DND-41 (cell line): Measurements from ENCODE around the gene CDK16.

Experiments used
- ATAC-seq: fragments of 200-7000 bp; cut with Tn5 transposase; 3 replicates; pipeline ENCODE4 v1.9.1; 2021; ENCODE audit warnings: low read depth; ENCODE audit not compliant: insufficient read depth
- DNase-seq: peaks from one replicate; pipeline ENCODE4 v3.0.0-alpha.2; 2020
- H2AFZ ChIP-seq: 2 replicates; pipeline ENCODE4 v1.6.0; 2012; ENCODE audit warnings: low read depth, low read length
- H3K27ac ChIP-seq: 2 replicates; pipeline ENCODE4 v1.5.1; 2012; ENCODE audit warnings: low read length, inconsistent platforms
- H3K27me3 ChIP-seq: fragments of 200-600 bp; sonication (generic); 2 replicates; pipeline ENCODE4 v1.6.0; 2012; ENCODE audit warnings: low read length, mild to moderate bottlenecking, inconsistent platforms; ENCODE audit not compliant: insufficient read depth, poor library complexity
- H3K36me3 ChIP-seq: 2 replicates; pipeline ENCODE4 v1.5.1; 2012; ENCODE audit warnings: low read length, inconsistent platforms; ENCODE audit not compliant: insufficient read depth
- H3K4me1 ChIP-seq: 2 replicates; pipeline ENCODE4 v1.5.1; 2012; ENCODE audit warnings: mild to moderate bottlenecking, low read length; ENCODE audit not compliant: insufficient read depth
- H3K4me2 ChIP-seq: 2 replicates; pipeline ENCODE4 v1.6.0; 2012; ENCODE audit warnings: mild to moderate bottlenecking, moderate library complexity, low read length, inconsistent platforms; ENCODE audit not compliant: insufficient read depth
- H3K4me3 ChIP-seq, 2 experiments: fragments of 200-600 bp in 1 of 2; shearing (Covaris generic) in 1 of 2; 2 replicates each; pipeline ENCODE4 v1.5.1; 2012 to 2016; ENCODE audit warnings: inconsistent platforms in 2 of 2, low read length in 2 of 2, mild to moderate bottlenecking in 2 of 2, low read depth in 1 of 2, moderate library complexity in 1 of 2
- H3K79me2 ChIP-seq: 2 replicates; pipeline ENCODE4 v1.6.0; 2012; ENCODE audit warnings: low read length, inconsistent platforms; ENCODE audit not compliant: insufficient read depth
- H3K9ac ChIP-seq: 2 replicates; pipeline ENCODE4 v1.6.0; 2012; ENCODE audit warnings: low read depth, mild to moderate bottlenecking, inconsistent platforms, low read length, moderate library complexity
- H3K9me3 ChIP-seq: 2 replicates; pipeline ENCODE4 v1.5.1; 2012; ENCODE audit warnings: low read length, moderate library complexity, mild to moderate bottlenecking, inconsistent platforms; ENCODE audit not compliant: insufficient read depth, severe bottlenecking
- H4K20me1 ChIP-seq: 2 replicates; pipeline ENCODE4 v1.6.0; 2012; ENCODE audit warnings: low read length; ENCODE audit not compliant: insufficient read depth
- EZH2 ChIP-seq: IDR thresholded peaks from 3 replicates; pipeline ENCODE4 v1.6.1; 2012; ENCODE audit warnings: borderline replicate concordance, low read depth, mild to moderate bottlenecking, moderate library complexity, low read length, inconsistent platforms; ENCODE audit not compliant: severe bottlenecking
- TF ChIP-seq, protein P1 (sequence below): IDR thresholded peaks from 2 replicates; pipeline ENCODE4 v1.5.1; 2012; ENCODE audit warnings: borderline replicate concordance, low read length, moderate library complexity, mild to moderate bottlenecking; ENCODE audit not compliant: poor library complexity, severe bottlenecking; ENCODE audit errors: extremely low read depth

The CDK16 gene

DNA sequence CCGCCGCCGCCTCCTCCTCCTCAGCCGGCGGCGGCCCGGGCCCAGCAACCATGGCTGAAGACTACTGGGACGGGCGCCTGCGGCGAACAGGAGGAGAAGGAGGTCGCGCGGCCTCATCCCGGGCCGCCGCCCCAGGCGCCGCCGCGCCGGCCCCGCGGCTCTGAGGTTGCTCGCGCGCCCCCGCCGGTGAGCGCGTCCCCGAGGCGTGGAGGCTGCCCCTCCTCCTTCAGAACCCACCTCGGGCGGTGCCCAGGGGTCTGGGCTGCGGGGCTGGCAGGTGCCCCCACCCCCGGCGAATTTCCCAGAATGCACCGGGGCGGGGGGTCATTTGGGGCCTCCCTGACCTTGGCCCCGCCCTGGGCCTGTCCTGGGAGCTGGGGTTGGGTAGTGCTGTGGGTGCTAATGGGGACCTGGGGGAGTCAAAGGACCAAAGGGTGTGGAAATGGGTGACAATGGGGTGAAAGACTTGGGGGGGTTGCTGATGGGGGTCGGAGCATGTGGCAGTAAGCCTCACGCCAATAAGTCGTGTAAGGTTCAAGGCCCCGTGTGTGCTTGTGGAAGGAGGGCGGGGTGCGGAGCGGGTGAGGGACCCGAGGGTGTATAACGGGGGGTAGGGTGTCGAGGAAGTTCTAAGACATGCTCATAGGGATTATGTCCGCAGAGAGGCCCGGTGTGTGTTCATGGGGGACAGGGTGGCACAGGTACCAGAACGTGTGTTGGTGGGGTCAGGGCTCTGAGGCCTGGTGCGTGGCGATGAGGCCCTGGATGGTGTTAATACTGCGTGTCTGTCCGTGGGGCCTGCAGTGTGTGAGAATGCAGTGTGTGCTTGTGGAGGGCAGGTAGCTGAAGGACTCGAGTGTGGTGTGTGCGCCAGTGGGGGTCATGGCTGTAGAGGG, 687 bp downstream of the CDK16 start:
- peak overlapping the region; percentile 100 for H3K9ac ChIP-seq
- H3K27me3 ChIP-seq, result no peaks in the 10 kb centered on the region
- H4K20me1 ChIP-seq, result peaks cover 47% of the 10 kb centered on the region
- no peaks in the 10 kb centered on the region for H3K9me3 ChIP-seq
- H2AFZ ChIP-seq, result peak overlapping the region; percentile 94
- peak overlapping the region; percentile 74 for H3K4me2 ChIP-seq
- H3K4me3 ChIP-seq, result peak overlapping the region; percentile 59 to 81; a peak in 3 of 4 replicates
- peaks cover 57% of the 10 kb centered on the region for H3K4me1 ChIP-seq
- TF ChIP-seq, protein P1, sequence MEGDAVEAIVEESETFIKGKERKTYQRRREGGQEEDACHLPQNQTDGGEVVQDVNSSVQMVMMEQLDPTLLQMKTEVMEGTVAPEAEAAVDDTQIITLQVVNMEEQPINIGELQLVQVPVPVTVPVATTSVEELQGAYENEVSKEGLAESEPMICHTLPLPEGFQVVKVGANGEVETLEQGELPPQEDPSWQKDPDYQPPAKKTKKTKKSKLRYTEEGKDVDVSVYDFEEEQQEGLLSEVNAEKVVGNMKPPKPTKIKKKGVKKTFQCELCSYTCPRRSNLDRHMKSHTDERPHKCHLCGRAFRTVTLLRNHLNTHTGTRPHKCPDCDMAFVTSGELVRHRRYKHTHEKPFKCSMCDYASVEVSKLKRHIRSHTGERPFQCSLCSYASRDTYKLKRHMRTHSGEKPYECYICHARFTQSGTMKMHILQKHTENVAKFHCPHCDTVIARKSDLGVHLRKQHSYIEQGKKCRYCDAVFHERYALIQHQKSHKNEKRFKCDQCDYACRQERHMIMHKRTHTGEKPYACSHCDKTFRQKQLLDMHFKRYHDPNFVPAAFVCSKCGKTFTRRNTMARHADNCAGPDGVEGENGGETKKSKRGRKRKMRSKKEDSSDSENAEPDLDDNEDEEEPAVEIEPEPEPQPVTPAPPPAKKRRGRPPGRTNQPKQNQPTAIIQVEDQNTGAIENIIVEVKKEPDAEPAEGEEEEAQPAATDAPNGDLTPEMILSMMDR, result no peak
- no peak for TF ChIP-seq EZH2
- peaks cover 67% of the 10 kb centered on the region for H3K36me3 ChIP-seq
- peaks cover 50% of the 10 kb centered on the region for H3K79me2 ChIP-seq
- ATAC-seq (no peak), DNase-seq (peak; percentile 56)
- H3K27ac ChIP-seq, result peak overlapping the region; percentile 99

GRCh38 chrX:47221756-47222155, 3.3 kb downstream of the CDK16 start:
- Histone ChIP-seq H3K4me3 (no peak overlapping the region), H4K20me1 (peaks cover 51% of the 10 kb centered on the region), H3K36me3 (peaks cover 71% of the 10 kb centered on the region), H3K9ac (no peak overlapping the region), H3K79me2 (peaks cover 50% of the 10 kb centered on the region), H3K27ac (no peak overlapping the region; the same call in 1 of the 2 replicates), H3K4me1 (peaks cover 31% of the 10 kb centered on the region), H2AFZ (no peak overlapping the region), H3K9me3 (no peaks in the 10 kb centered on the region), H3K27me3 (no peaks in the 10 kb centered on the region), H3K4me2 (no peak overlapping the region; the same call in 1 of the 2 replicates)
- ATAC-seq (no peak), DNase-seq (no peak)
- no peak for TF ChIP-seq EZH2
- TF ChIP-seq, protein P1, result no peak

- Histone ChIP-seq H3K9ac (no peak overlapping the region), H3K27me3 (no peaks in the 10 kb centered on the region), H2AFZ (no peak overlapping the region), H3K9me3 (no peaks in the 10 kb centered on the region), H3K36me3 (peaks cover 81% of the 10 kb centered on the region), H4K20me1 (peaks cover 51% of the 10 kb centered on the region), H3K4me3 (no peak overlapping the region), H3K27ac (no peak overlapping the region), H3K4me2 (no peak overlapping the region), H3K79me2 (peaks cover 50% of the 10 kb centered on the region), H3K4me1 (peaks cover 23% of the 10 kb centered on the region)
- no peak for ATAC-seq
- no peak for DNase-seq
- TF ChIP-seq, protein P1, result no peak
- no peak for TF ChIP-seq EZH2
Measured at GRCh38 chrX:47222751-47223350, 4.4 kb downstream of the CDK16 start.
